HepG2 (cell line): Measurements from ENCODE around the gene LRP5. TPM values are rescaled to one million over a fixed set of nuclear protein-coding genes. Genes with fewer than 3 reads are reported as not detected.

ENCODE experiments used
- ATAC-seq: fragments of 200-7000 bp; cut with Tn5 transposase; 3 replicates; pipeline ENCODE4 v1.9.1; 2020; ENCODE audit warnings: mild to moderate bottlenecking, moderate library complexity
- BruUV-seq: library from RNA; stranded (reverse); fragments of 400-500 nt; replicated peaks from 2 replicates; lab custom pipeline; 2021; lab: Mats Ljungman, UMichigan
- CTCF ChIA-PET: fragments of 300-600 bp; formaldehyde crosslinking; extraction: SDS; loops from one replicate; lab custom pipeline; 2021; ENCODE audit warnings: low total read pairs, inconsistent platforms, low intra/inter-chr PET ratio; lab: Yijun Ruan, JAX
- POLR2A ChIA-PET: fragments of 350-600 bp; sonication (Branson Sonifier 250); formaldehyde crosslinking; loops from one replicate; lab custom pipeline; 2020; ENCODE audit warnings: antibody characterized with exemption, inconsistent platforms; lab: Yijun Ruan, JAX
- DNase-seq: peaks from one replicate; pipeline ENCODE4 v3.0.0-alpha.2; 2015; ENCODE audit warnings: low spot score
- FAIRE-seq: peaks from 3 replicates; lab custom pipeline; 2011; peaks lifted over from hg19 to GRCh38; lab: Jason Lieb, UNC
- H2AFZ ChIP-seq: one replicate; pipeline ENCODE4 v1.6.1; 2011; ENCODE audit warnings: low read length, inconsistent platforms
- H3K27ac ChIP-seq: fragments of 300-600 bp; 3 replicates; pipeline ENCODE4 v1.8.0; 2011; ENCODE audit warnings: mixed run types, mild to moderate bottlenecking, mixed read lengths, low read length, inconsistent platforms; ENCODE audit not compliant: insufficient read depth; ENCODE audit errors: extremely low read length
- H3K27me3 ChIP-seq, 2 experiments: fragments of 200-600 bp in 1 of 2; 2 replicates in 1 of 2; 3 replicates in 1 of 2; pipeline versions ENCODE4 v1.6.0 to v1.8.0; 2011; ENCODE audit warnings: low read length in 2 of 2, mild to moderate bottlenecking in 2 of 2, moderate library complexity in 2 of 2, inconsistent platforms in 1 of 2; ENCODE audit not compliant: insufficient read depth in 2 of 2, control insufficient read depth in 1 of 2
- H3K36me3 ChIP-seq, 2 experiments: fragments of 200-600 bp in 1 of 2; replicated peaks in 1 of 2; 2 replicates in 1 of 2; 3 replicates in 1 of 2; pipeline versions ENCODE4 v1.5.1 to v1.8.0; 2011; ENCODE audit warnings: low read length in 2 of 2, inconsistent platforms in 1 of 2; ENCODE audit not compliant: insufficient read depth in 2 of 2, control insufficient read depth in 1 of 2
- H3K4me1 ChIP-seq: 2 replicates; pipeline ENCODE4 v1.5.1; 2012; ENCODE audit warnings: low read length, inconsistent platforms; ENCODE audit not compliant: insufficient read depth
- H3K4me2 ChIP-seq: 2 replicates; pipeline ENCODE4 v1.6.0; 2011; ENCODE audit warnings: low read depth, low read length, inconsistent platforms
- H3K4me3 ChIP-seq, 3 experiments: fragments of 200-600 bp in 1 of 3; sonication (generic), shearing (Covaris generic) in 1 of 3; replicated peaks in 1 of 3; 2 replicates each; pipeline ENCODE4 v1.5.1; 2011 to 2016; ENCODE audit warnings: low read length in 3 of 3, inconsistent platforms in 2 of 3, low read depth in 2 of 3, mild to moderate bottlenecking in 2 of 3, control low read depth in 1 of 3, mixed read lengths in 1 of 3; ENCODE audit not compliant: insufficient read depth in 1 of 3
- H3K79me2 ChIP-seq: one replicate; pipeline ENCODE4 v1.6.1; 2011; ENCODE audit warnings: low read length, inconsistent platforms; ENCODE audit not compliant: insufficient read depth
- H3K9ac ChIP-seq: 2 replicates; pipeline ENCODE4 v1.6.0; 2011; ENCODE audit warnings: mild to moderate bottlenecking, low read depth, low read length, inconsistent platforms; ENCODE audit not compliant: insufficient read depth
- H3K9me3 ChIP-seq: 2 replicates; pipeline ENCODE4 v1.5.1; 2012; ENCODE audit warnings: mild to moderate bottlenecking, low read length
- H4K20me1 ChIP-seq: 2 replicates; pipeline ENCODE4 v1.6.0; 2011; ENCODE audit warnings: inconsistent platforms, mild to moderate bottlenecking, low read length, moderate library complexity; ENCODE audit not compliant: insufficient read depth
- ARNT ChIP-seq: fragments of 450-650 bp; IDR thresholded peaks from 2 replicates; pipeline ENCODE4 v1.6.1; 2017
- CAMTA2 ChIP-seq: sonication (generic); formaldehyde crosslinking; IDR thresholded peaks from 2 replicates; pipeline ENCODE4 v1.4.0; 2020; ENCODE audit warnings: mild to moderate bottlenecking, missing genetic modification reagents, borderline replicate concordance
- ZFP36L2 ChIP-seq: sonication (generic); formaldehyde crosslinking; IDR thresholded peaks from 2 replicates; pipeline ENCODE4 v1.4.0; 2020; ENCODE audit warnings: missing genetic modification reagents
- ZNF816 ChIP-seq: sonication (generic); formaldehyde crosslinking; IDR thresholded peaks from 2 replicates; pipeline ENCODE4 v1.8.0; 2022; ENCODE audit warnings: missing genetic modification reagents, mild to moderate bottlenecking, borderline replicate concordance
- ZSCAN30 ChIP-seq: sonication (generic); formaldehyde crosslinking; IDR thresholded peaks from 2 replicates; pipeline ENCODE4 v1.5.0; 2020; ENCODE audit warnings: mild to moderate bottlenecking, missing genetic modification reagents
- WGBS: methylation state at CpG from one replicate; pipeline ENCODE4 v1.1.6; 2017; ENCODE audit warnings: low lambda C conversion rate; 5-methylcytosine and 5-hydroxymethylcytosine counted together
- in situ Hi-C: cut with HindIII; loops from 2 replicates; pipeline ENCODE4 v1.10.0; 2017; ENCODE audit warnings: low pct_unique_long_range_greater_than_20kb; ENCODE audit not compliant: extremely low pct_ligation_motif_present
- intact Hi-C: fragments of 100-400 bp; cut with micrococcal nuclease; formaldehyde crosslinking; loops from one replicate; pipeline ENCODE4 v1.10.0; 2022; ENCODE audit not compliant: unreplicated experiment
- polyA plus RNA-seq, 8 experiments: library from polyadenylated mRNA; depleted of rRNA in 3 of 8; stranded (reverse) in 7 of 8; unstranded in 1 of 8; fragments of >200 nt; fragmentation: Illumina TruSeq in 4 of 8; extraction: Trizol in 4 of 8; gene quantifications; 2 replicates each; pipeline versions ENCODE4 v1.2.1 to v1.2.3, GENCODE V29; 2011 to 2016; ENCODE audit warnings: low read depth in 4 of 8, missing spikeins in 1 of 8, mixed read lengths in 1 of 8; ENCODE audit not compliant: insufficient read depth in 1 of 8
- total RNA-seq, 5 experiments: library from RNA; depleted of rRNA; stranded (reverse); fragments of >200 nt; fragmentation: Illumina TruSeq; extraction: Trizol; gene quantifications; 2 replicates each; pipeline ENCODE4 v1.2.3, GENCODE V29; 2016; ENCODE audit warnings: low read depth in 1 of 5
- TF ChIP-seq, protein P1 (sequence below), 2 experiments: fragments of 450-650 bp in 1 of 2; sonication (generic) in 1 of 2; formaldehyde crosslinking in 1 of 2; IDR thresholded peaks; 2 replicates each; pipeline versions ENCODE4 v1.6.1 to v1.8.0; 2016 to 2022; ENCODE audit warnings: antibody characterized with exemption in 1 of 2, mild to moderate bottlenecking in 1 of 2, missing genetic modification reagents in 1 of 2

The LRP5 gene
- total and polyA plus RNA-seq, 2 of the 13 experiments (the other 11 are each of a cell fraction or from before 2014, with no cell fraction given) = 40.4 to 64.0 TPM

DNA sequence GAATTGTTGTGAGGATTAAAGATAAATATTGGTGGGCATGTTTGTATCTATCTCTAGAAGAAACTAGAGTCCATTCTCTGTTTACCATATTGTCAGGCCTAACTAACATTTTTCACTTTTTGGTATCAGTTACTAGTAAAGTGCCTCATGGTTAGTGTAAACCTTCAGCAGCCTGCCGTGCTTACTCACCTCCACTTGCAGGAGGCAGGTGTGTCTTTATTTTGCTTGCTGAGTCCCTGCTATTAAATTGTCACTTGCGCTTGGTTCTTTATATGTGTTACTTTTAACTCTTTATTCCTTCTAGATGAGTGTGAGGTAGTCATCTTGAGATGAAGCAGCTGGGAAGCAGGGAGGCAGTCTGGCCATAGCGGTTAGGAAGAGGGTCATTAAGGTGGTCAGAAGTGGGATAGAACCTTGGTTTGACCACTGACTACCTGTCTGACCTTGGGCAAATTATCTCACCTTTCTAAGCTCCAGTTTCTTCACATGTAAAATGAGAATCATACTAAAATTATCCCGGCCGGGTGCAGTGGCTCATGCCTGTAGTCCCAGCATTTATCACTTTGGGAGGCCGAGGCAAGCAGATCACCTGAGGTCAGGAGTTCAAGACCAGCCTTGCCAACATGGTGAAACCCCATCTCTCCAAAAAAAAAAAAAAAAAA is 169.3 kb downstream of the LRP5 start:
- Histone ChIP-seq H3K79me2 (peaks cover 93% of the 10 kb centered on the region), H3K9ac (no peak overlapping the region), H2AFZ (no peak overlapping the region), H4K20me1 (peaks cover 83% of the 10 kb centered on the region), H3K27ac (no peak overlapping the region), H3K4me1 (peaks cover 43% of the 10 kb centered on the region), H3K36me3 (0 out of 5 replicates have a peak, but pooled peaks cover 2 to 9% of the 10 kb centered on the region in 2 experiments), H3K4me2 (no peak overlapping the region), H3K27me3 (no peaks in the 10 kb centered on the region), H3K4me3 (no peak overlapping the region)
- DNase-seq = no peak
- ATAC-seq = no peak
- intact Hi-C loops (no loop called here), in situ Hi-C loops (no loop called here)
- FAIRE-seq = no peak
- POLR2A ChIA-PET = interaction anchor here (0.8 kb wide), 1 partner anchor 14 kb away, joined by 3 read pairs; no protein-coding TSS in a partner anchor
- BruUV-seq = no TSS peak
- TF ChIP-seq ZFP36L2 (CRISPR knock-in tag) (no peak), CAMTA2 (CRISPR knock-in tag) (no peak)
- TF ChIP-seq, all 625 proteins: peak for 0
- CTCF ChIA-PET = no interaction called here
- no peaks in the 10 kb centered on the region for H3K9me3 ChIP-seq
- 92% methylated on average over 6 of the region's 6 CpGs for WGBS

DNA sequence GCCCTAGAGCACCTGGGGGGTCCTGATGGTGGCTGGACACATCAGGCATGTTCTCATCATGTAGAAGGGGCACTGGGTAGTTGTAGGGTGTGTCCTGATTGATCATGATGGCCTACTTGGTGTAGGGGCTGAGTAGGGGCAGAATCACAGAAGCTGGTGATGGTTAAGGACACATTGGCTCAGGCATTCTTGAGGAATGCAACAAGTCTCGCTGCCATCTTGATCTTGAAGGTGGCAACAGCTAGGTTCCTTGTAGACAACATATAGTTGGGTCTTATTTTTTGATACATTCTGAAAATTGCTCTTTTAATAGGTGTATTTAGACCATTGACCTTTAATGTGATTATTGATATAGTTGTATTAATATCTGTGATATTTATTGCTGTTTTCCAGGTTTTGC is 176.2 kb downstream of the LRP5 start:
- ATAC-seq (no peak), FAIRE-seq (no peak), DNase-seq (no peak)
- no peaks in the 10 kb centered on the region for H3K9me3 ChIP-seq
- H3K27ac ChIP-seq = no peak overlapping the region
- WGBS = 89% methylated on average over 1 of the region's 1 CpG
- no TSS peak for BruUV-seq
- no peak overlapping the region for H3K4me3 ChIP-seq
- ChIA-PET POLR2A (no interaction called here), CTCF (no interaction called here)
- no peak overlapping the region for H2AFZ ChIP-seq
- H3K79me2 ChIP-seq = peaks cover 94% of the 10 kb centered on the region
- H3K27me3 ChIP-seq = no peaks in the 10 kb centered on the region
- intact Hi-C loops (no loop called here), in situ Hi-C loops (no loop called here)
- H3K4me1 ChIP-seq = peaks cover under 1% of the 10 kb centered on the region; the same call in 1 of the 2 replicates
- H4K20me1 ChIP-seq = peaks cover 69% of the 10 kb centered on the region
- H3K36me3 ChIP-seq = 0 out of 5 replicates have a peak, but pooled peaks cover 0 to 3% of the 10 kb centered on the region in 2 experiments
- no peak overlapping the region for H3K9ac ChIP-seq
- no peak overlapping the region for H3K4me2 ChIP-seq
- no peak for TF ChIP-seq ZSCAN30 (CRISPR knock-in tag)
- no peak for TF ChIP-seq ZNF816 (CRISPR knock-in tag)
- TF ChIP-seq ARNT = no peak
- TF ChIP-seq, protein P1, sequence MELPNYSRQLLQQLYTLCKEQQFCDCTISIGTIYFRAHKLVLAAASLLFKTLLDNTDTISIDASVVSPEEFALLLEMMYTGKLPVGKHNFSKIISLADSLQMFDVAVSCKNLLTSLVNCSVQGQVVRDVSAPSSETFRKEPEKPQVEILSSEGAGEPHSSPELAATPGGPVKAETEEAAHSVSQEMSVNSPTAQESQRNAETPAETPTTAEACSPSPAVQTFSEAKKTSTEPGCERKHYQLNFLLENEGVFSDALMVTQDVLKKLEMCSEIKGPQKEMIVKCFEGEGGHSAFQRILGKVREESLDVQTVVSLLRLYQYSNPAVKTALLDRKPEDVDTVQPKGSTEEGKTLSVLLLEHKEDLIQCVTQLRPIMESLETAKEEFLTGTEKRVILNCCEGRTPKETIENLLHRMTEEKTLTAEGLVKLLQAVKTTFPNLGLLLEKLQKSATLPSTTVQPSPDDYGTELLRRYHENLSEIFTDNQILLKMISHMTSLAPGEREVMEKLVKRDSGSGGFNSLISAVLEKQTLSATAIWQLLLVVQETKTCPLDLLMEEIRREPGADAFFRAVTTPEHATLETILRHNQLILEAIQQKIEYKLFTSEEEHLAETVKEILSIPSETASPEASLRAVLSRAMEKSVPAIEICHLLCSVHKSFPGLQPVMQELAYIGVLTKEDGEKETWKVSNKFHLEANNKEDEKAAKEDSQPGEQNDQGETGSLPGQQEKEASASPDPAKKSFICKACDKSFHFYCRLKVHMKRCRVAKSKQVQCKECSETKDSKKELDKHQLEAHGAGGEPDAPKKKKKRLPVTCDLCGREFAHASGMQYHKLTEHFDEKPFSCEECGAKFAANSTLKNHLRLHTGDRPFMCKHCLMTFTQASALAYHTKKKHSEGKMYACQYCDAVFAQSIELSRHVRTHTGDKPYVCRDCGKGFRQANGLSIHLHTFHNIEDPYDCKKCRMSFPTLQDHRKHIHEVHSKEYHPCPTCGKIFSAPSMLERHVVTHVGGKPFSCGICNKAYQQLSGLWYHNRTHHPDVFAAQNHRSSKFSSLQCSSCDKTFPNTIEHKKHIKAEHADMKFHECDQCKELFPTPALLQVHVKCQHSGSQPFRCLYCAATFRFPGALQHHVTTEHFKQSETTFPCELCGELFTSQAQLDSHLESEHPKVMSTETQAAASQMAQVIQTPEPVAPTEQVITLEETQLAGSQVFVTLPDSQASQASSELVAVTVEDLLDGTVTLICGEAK (IDR thresholded peaks at IDR 0.05) = no peak
- TF ChIP-seq, protein P1 (CRISPR knock-in tag; IDR thresholded peaks at IDR 0.05) = no peak
